Heart right ventricle (tissue), 16 donors: Measurements from ENCODE around the gene SYDE2. TPM values are rescaled to one million over a fixed set of nuclear protein-coding genes. Genes with fewer than 3 reads are reported as not detected.

ENCODE experiments used
- ATAC-seq, 8 donors: fragments of 200-7000 bp; cut with Tn5 transposase; one replicate each; pipeline ENCODE4 v1.9.1; 2020; ENCODE audit warnings: mild to moderate bottlenecking in 8 of 8, moderate library complexity in 8 of 8, moderate number of reproducible peaks in 1 of 8
- DNase-seq, 2 donors: peaks; one replicate each; pipeline ENCODE4 v3.0.0-alpha.2; 2020
- H3K27ac ChIP-seq, 10 donors: fragments of 200-600 bp; sonication (generic) in 2 of 10; one replicate each; pipeline versions ENCODE4 v1.5.0 to v1.8.0; 2020 to 2022; ENCODE audit warnings: mild to moderate bottlenecking in 3 of 10
- H3K27me3 ChIP-seq, 7 donors: fragments of 200-600 bp; one replicate each; pipeline ENCODE4 v1.8.0; 2021 to 2022; ENCODE audit warnings: mild to moderate bottlenecking in 2 of 7
- H3K36me3 ChIP-seq, 9 donors: fragments of 200-600 bp; sonication (generic) in 1 of 9; one replicate each; pipeline versions ENCODE4 v1.5.0 to v1.8.0; 2020 to 2022; ENCODE audit warnings: mild to moderate bottlenecking in 2 of 9
- H3K4me1 ChIP-seq, 9 donors: fragments of 200-600 bp; sonication (generic) in 1 of 9; one replicate each; pipeline versions ENCODE4 v1.5.0 to v1.8.0; 2020 to 2022; ENCODE audit warnings: mild to moderate bottlenecking in 4 of 9
- H3K4me3 ChIP-seq, 10 donors: fragments of 200-600 bp; sonication (generic) in 2 of 10; one replicate each; pipeline versions ENCODE4 v1.5.0 to v1.8.0; 2020 to 2022; ENCODE audit warnings: mild to moderate bottlenecking in 7 of 10, moderate library complexity in 2 of 10
- H3K9me3 ChIP-seq, 11 donors: fragments of 200-600 bp in 10 of 11; sonication (generic) in 2 of 11; one replicate each; pipeline versions ENCODE4 v1.5.0 to v1.8.0; 2013 to 2022; ENCODE audit warnings: mild to moderate bottlenecking in 2 of 11, control low read depth in 1 of 11, moderate library complexity in 1 of 11
- WGBS, 2 donors: extraction: QIAGEN DNeasy Blood & Tissue Kit; methylation state at CpG; one replicate each; pipeline ENCODE4 v1.1.7; 2013; ENCODE audit warnings: inconsistent platforms in 1 of 2; 5-methylcytosine and 5-hydroxymethylcytosine counted together
- intact Hi-C, 10 donors: fragments of 100-400 bp; cut with DNase I; formaldehyde crosslinking; loops; one replicate each; pipeline versions ENCODE4 v1.11.1 to v1.14.2; 2022
- polyA plus RNA-seq, 2 donors: library from polyadenylated mRNA; stranded (reverse); fragments of 200-250 nt; gene quantifications; one replicate each; pipeline ENCODE4 v1.2.3, GENCODE V29; 2013
- total RNA-seq, 10 donors: library from RNA; stranded (reverse); fragmentation: NEBNext Ultra II Directional in 3 of 10; extraction: Animal tissue kit (Norgen Biotek cat#: 25700) in 3 of 10; gene quantifications; one replicate each; pipeline versions ENCODE4 v1.2.1 to v1.2.4, GENCODE V29; 2021 to 2023
- TF ChIP-seq, protein P1 (sequence below), 9 donors: fragments of 200-600 bp; sonication (generic) in 2 of 9; IDR thresholded peaks; one replicate each; pipeline versions ENCODE4 v1.5.0 to v1.8.0; 2021 to 2022; ENCODE audit warnings: antibody characterized with exemption in 9 of 9, mild to moderate bottlenecking in 5 of 9, moderate library complexity in 1 of 9
- donor health status: Arrhythmogenic right ventricular cardiomyopathy.
- donor health status: ischemic (EF 13 %, LVEDD 7.1; RV severe dilation, severe dysfunction).
- donor health status: healthy with polysubstance abuse.
- donor health status: DM: no; HTN: yes; CAD: no.
- donor health status: DM: no; HTN: no; CAD: no.
- donor health status: ischemic (EF 25% LVEDD 6.9; RV normal size, moderate dysfunction).
- donor health status: ischemic (EF 25% LVEDD 5.7; RV mildly dilated, moderate dysfunction).
- donor health status: healthy.
- donor health status: DM: yes; HTN: yes; CAD: no.
- donor health status: Ischemic cardiomyopathy.
- donor health status: ischemic (EF 35%, LVEDD 5.7; RV mildly dilated, moderate dysfunction).
- donor health status: nonischemic (EF 11% LVEDD 7.7; RV severe dilation, severe dysfunction).
- donor health status: DM: yes; HTN: yes; CAD: no.
- donor health status: PGD.
- donor health status: ischemic (EF 29% LVEDD 5.4; RV normal size, mild dysfunction).
- donor health status: nonischemic (EF 23%, LVEDD 6.1; RV moderate dilation, normal function).

The SYDE2 gene
- total and polyA plus RNA-seq, 12 donors = 1.1 to 24.7 (median 20.9) TPM

DNA sequence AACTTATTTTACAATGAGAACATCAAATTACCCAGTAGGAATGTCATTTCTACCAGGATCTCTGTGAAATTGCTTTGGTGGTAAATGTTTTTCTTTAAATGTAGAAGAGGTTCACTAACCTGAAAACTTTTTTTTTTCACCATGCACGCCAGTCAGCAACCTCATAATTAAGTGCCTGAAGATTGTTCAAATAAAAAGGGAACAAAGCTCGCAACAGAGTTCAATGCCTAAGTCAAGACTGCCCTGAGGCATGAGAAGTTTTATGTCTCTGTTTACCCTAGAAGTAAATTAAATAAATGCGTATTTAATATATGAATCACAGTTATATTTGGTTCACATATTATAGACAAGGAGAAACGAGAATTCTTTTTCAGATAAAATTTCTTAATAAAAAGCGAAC lies 13.8 kb upstream of the SYDE2 start:
- intact Hi-C loops = no loop called here
- 87 to 89% methylated on average over 5 of the region's 5 CpGs for whole genome bisulfite sequencing, 2 donors
- H3K4me3 ChIP-seq = no peak overlapping the region

DNA sequence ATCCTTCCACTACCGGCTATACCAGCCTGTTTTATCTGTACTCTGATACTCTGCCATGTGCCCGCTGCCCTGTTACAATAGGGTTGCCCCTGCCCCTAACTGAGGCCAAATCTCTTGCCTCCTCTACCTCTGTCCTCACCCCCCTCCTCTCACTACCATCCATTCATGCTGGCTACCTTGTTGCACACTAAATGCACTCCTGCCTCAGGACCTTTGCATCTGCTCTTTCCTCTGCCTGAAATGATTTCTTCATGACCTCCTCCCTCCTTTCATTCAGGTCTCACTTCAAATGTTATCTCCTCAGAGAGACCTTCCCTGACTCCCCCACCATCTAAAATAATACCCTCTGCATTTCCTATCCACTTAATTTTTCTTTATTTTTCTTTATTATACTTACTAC lies 7.7 kb upstream of the SYDE2 start:
- 30 to 37% methylated on average over 2 of the region's 2 CpGs for WGBS, 2 donors
- H3K27ac ChIP-seq = no peak overlapping the region
- H3K27me3 ChIP-seq = peaks cover 0 to 40% (median 14%) of the 10 kb centered on the region in 7 donors
- TF ChIP-seq, protein P1, sequence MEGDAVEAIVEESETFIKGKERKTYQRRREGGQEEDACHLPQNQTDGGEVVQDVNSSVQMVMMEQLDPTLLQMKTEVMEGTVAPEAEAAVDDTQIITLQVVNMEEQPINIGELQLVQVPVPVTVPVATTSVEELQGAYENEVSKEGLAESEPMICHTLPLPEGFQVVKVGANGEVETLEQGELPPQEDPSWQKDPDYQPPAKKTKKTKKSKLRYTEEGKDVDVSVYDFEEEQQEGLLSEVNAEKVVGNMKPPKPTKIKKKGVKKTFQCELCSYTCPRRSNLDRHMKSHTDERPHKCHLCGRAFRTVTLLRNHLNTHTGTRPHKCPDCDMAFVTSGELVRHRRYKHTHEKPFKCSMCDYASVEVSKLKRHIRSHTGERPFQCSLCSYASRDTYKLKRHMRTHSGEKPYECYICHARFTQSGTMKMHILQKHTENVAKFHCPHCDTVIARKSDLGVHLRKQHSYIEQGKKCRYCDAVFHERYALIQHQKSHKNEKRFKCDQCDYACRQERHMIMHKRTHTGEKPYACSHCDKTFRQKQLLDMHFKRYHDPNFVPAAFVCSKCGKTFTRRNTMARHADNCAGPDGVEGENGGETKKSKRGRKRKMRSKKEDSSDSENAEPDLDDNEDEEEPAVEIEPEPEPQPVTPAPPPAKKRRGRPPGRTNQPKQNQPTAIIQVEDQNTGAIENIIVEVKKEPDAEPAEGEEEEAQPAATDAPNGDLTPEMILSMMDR (IDR thresholded peaks at IDR 0.05) = no peak
- no peak overlapping the region for H3K4me3 ChIP-seq
- H3K4me1 ChIP-seq = peaks cover 0 to 7% (median 0%) of the 10 kb centered on the region in 9 donors
- no peaks in the 10 kb centered on the region for H3K36me3 ChIP-seq
- ATAC-seq = no peak
- H3K9me3 ChIP-seq = no peaks in the 10 kb centered on the region
- intact Hi-C loops = no loop called here
- no peak for DNase-seq

More for the DNA sequence above, 13.8 kb upstream of the SYDE2 start:
- no peaks in the 10 kb centered on the region for H3K9me3 ChIP-seq
- TF ChIP-seq, protein P1 (IDR thresholded peaks at IDR 0.05) = no peak
- no peak for DNase-seq
- no peaks in the 10 kb centered on the region for H3K36me3 ChIP-seq
- no peak overlapping the region for H3K27ac ChIP-seq
- H3K27me3 ChIP-seq = peaks cover 0 to 7% (median under 1%) of the 10 kb centered on the region in 7 donors
- H3K4me1 ChIP-seq = no peaks in the 10 kb centered on the region
- ATAC-seq = no peak

DNA sequence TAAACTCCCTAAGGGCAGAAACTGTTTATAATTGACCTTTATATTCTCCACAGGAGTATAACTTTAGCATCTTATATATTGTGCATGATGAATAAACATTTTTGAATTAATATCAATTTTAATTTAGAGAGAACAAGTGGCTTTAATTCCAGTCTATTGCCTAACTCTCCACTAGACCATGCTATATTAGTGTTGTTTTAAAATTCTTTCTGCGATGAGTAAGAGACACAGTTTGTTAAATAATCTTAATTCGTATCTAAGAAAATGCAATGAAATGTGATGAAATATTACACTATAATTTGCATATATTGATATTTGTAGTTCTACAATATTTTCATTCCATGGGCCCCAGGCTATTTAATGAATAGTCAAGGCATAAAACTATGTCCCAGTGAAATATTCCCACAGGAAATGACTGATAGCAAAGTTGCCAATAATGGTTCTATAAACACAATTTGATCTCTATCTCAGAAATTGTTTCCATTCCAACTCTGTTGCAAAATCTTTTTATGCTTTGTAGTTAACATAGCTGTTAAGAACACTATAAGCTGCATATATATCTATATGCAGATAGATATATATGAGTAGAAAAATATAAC lies 2.9 kb upstream of the SYDE2 start:
- ATAC-seq = no peak
- peaks cover 0 to 87% (median 24%) of the 10 kb centered on the region in 7 donors for H3K27me3 ChIP-seq
- intact Hi-C loops = loop anchor here in 1 of 10 donors (5.0 kb wide), 1 partner anchor 66 kb away; no protein-coding TSS in a partner anchor

DNA sequence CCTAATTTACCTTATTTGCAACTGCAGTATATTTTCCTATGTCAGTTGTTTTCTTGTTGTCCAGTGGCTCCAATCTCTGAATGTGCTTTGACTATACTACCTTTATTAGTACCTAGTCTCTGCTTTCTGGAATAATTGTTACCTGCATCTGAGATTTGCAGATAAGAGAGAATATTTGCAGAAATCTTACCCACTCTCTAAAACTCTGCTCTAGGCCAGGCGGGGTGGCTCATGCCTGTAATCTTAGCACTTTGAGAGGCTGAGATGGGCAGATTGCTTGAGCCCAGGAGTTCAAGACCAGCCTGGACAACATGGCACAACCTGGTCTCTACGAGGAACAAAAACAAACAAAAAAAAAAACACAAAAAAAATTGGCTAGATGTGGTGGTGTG lies 2.0 kb upstream of the SYDE2 start:
- intact Hi-C loops = loop anchor here in 1 of 10 donors (5.0 kb wide), 1 partner anchor 66 kb away; no protein-coding TSS in a partner anchor
- H3K27me3 ChIP-seq = peaks cover 0 to 83% (median 24%) of the 10 kb centered on the region in 7 donors

More for the DNA sequence above, 2.9 kb upstream of the SYDE2 start:
- no peak overlapping the region for H3K27ac ChIP-seq
- 88 to 91% methylated on average over 2 of the region's 2 CpGs for WGBS, 2 donors
- no peaks in the 10 kb centered on the region for H3K36me3 ChIP-seq
- TF ChIP-seq, protein P1 (IDR thresholded peaks at IDR 0.05) = no peak
- no peaks in the 10 kb centered on the region for H3K9me3 ChIP-seq
- no peak for DNase-seq
- peaks cover 0 to 18% (median 8%) of the 10 kb centered on the region in 9 donors for H3K4me1 ChIP-seq
- no peak overlapping the region for H3K4me3 ChIP-seq

More for the DNA sequence above, 2.0 kb upstream of the SYDE2 start:
- TF ChIP-seq, protein P1 (IDR thresholded peaks at IDR 0.05) = no peak
- DNase-seq (no peak), ATAC-seq (no peak)
- Histone ChIP-seq H3K36me3 (no peaks in the 10 kb centered on the region), H3K27ac (peak overlapping the region in 2 of 10 donors; percentile 95), H3K4me1 (peaks cover 0 to 18% (median 8%) of the 10 kb centered on the region in 9 donors), H3K9me3 (no peaks in the 10 kb centered on the region), H3K4me3 (peak overlapping the region in 4 of 10 donors; percentile 68 to 85 (median 76))
- WGBS, 2 donors = 76 to 84% methylated on average over 2 of the region's 2 CpGs
